Renal cortex interstitium (tissue), 15 donors: ENCODE data around the gene MROH9. TPM values are rescaled to one million over a fixed set of nuclear protein-coding genes. Genes with fewer than 3 reads are reported as not detected.
"Not testable (repeated sequence)": the region's sequence is repeated elsewhere in the genome, so short reads cannot be mapped to it uniquely, and the experiment has no call there.

Experiments
- DNase-seq, 11 donors: peaks; one replicate each; pipeline ENCODE4 v3.0.0-alpha.2; 2013; ENCODE audit warnings: low read depth in 9 of 11, low spot score in 4 of 11; ENCODE audit errors: extremely low read depth in 1 of 11
- long read RNA-seq, 16 experiments: transcript quantifications; one replicate each; lab custom pipeline, GENCODE V29; 2026
- polyA plus RNA-seq, 3 donors: library from polyadenylated mRNA; unstranded; fragments of 120-200 nt; gene quantifications; one replicate each; pipeline ENCODE4 v1.2.1, GENCODE V29; 2013; ENCODE audit not compliant: insufficient read length in 3 of 3

The MROH9 gene
- not detected for polyA plus RNA-seq
- long read RNA-seq, donor 1: 0 reads
- long read RNA-seq, donor 2: 0 reads
- long read RNA-seq, donor 3: 0 reads
- long read RNA-seq, donor 4: 0 reads
- long read RNA-seq, donor 5: 0 reads
- long read RNA-seq, donor 6: 0 reads
- long read RNA-seq, donor 7: 0 reads
- long read RNA-seq, donor 8: 0 reads
- long read RNA-seq, donor 9: 0 reads
- long read RNA-seq, donor 10: 0 reads
- long read RNA-seq, donor 11: 0 reads
- long read RNA-seq, donor 12: 0 reads
- long read RNA-seq, donor 13: 0 reads
- long read RNA-seq, donor 14: 0 reads
- long read RNA-seq, donor 15: 0 reads
- long read RNA-seq, donor 16: 0 reads

- DNase-seq: no peak
Measured at GRCh38 chr1:170935231-170935630, at the start of gene MROH9. TSS of gene MROH9 (plus strand) at chr1:170935534. CDS start at chr1:170945557, 10,023 bp downstream.

GRCh38 chr1:170885551-170885950 lies 49.8 kb upstream of the MROH9 start:
- no peak for DNase-seq

- no peak for DNase-seq
Measured at GRCh38 chr1:170886460-170886859, 48.9 kb upstream of the MROH9 start.

- DNase-seq: no peak
Measured at GRCh38 chr1:170887726-170888125, 47.6 kb upstream of the MROH9 start.

- no peak for DNase-seq
Measured at GRCh38 chr1:170891872-170892271, 43.5 kb upstream of the MROH9 start.

- no peak for DNase-seq
Measured at GRCh38 chr1:170893655-170894297, 41.6 kb upstream of the MROH9 start.

GRCh38 chr1:170903961-170904360 lies 31.4 kb upstream of the MROH9 start:
- no peak for DNase-seq

GRCh38 chr1:170908942-170909341 lies 26.4 kb upstream of the MROH9 start:
- DNase-seq: no peak

- DNase-seq: no peak
Measured at GRCh38 chr1:170910273-170910672, 25.1 kb upstream of the MROH9 start.

- no peak for DNase-seq
Measured at GRCh38 chr1:170917373-170917772, 18.0 kb upstream of the MROH9 start.

- DNase-seq: not testable (repeated sequence)
Measured at GRCh38 chr1:170924656-170925055, 10.7 kb upstream of the MROH9 start.

- no peak for DNase-seq
Measured at GRCh38 chr1:170927955-170928840, 7.1 kb upstream of the MROH9 start.

GRCh38 chr1:170929412-170929834 lies 5.9 kb upstream of the MROH9 start:
- DNase-seq: no peak

GRCh38 chr1:170929835-170930554 lies 5.3 kb upstream of the MROH9 start:
- peak; percentile 7 to 53 (median 20) for DNase-seq

GRCh38 chr1:170931650-170932049 lies 3.7 kb upstream of the MROH9 start:
- no peak for DNase-seq

GRCh38 chr1:170932236-170932635 lies 3.1 kb upstream of the MROH9 start:
- no peak for DNase-seq

GRCh38 chr1:170938281-170938680 lies 2.9 kb downstream of the MROH9 start:
- no peak for DNase-seq

- no peak for DNase-seq
Measured at GRCh38 chr1:170939476-170939875, 4.1 kb downstream of the MROH9 start.

- not testable (repeated sequence) for DNase-seq
Measured at GRCh38 chr1:170951744-170952143, 16.4 kb downstream of the MROH9 start.
